CD4-positive, alpha-beta T cell (primary cell): ENCODE measurements around the gene PARD3B. TPM values are rescaled to one million over a fixed set of nuclear protein-coding genes. Genes with fewer than 3 reads are reported as not detected.

Source experiments
- ATAC-seq: fragments of 200-7000 bp; cut with Tn5 transposase; one replicate; pipeline ENCODE4 v1.10.0; 2022; ENCODE audit warnings: mild to moderate bottlenecking; ENCODE audit not compliant: poor library complexity
- CTCF ChIA-PET: fragments of 350-600 bp; sonication (Branson Sonifier 250); formaldehyde crosslinking; loops from one replicate; lab custom pipeline; 2021; ENCODE audit warnings: antibody characterized with exemption, inconsistent platforms; lab: Charles Lee
- POLR2A ChIA-PET: fragments of 350-600 bp; sonication (Branson Sonifier 250); formaldehyde crosslinking; loops from one replicate; lab custom pipeline; 2021; ENCODE audit warnings: antibody characterized with exemption, inconsistent platforms; lab: Charles Lee
- DNase-seq, 14 experiments: peaks; one replicate each; pipeline ENCODE4 v3.0.0-alpha.2; 2013 to 2020; ENCODE audit warnings: mixed read lengths in 2 of 14
- H3K27ac ChIP-seq, 2 donors: one replicate each; pipeline versions ENCODE4 v1.5.1 to v1.7.0; 2013; ENCODE audit warnings: low read length in 2 of 2, low read depth in 1 of 2, mild to moderate bottlenecking in 1 of 2
- H3K27me3 ChIP-seq, 2 experiments: 1 replicate in 1 of 2; 2 replicates in 1 of 2; pipeline versions ENCODE4 v1.6.1 to v1.7.0; 2013; ENCODE audit warnings: low read length in 2 of 2, control low read depth in 1 of 2, mild to moderate bottlenecking in 1 of 2, moderate library complexity in 1 of 2; ENCODE audit not compliant: insufficient read depth in 2 of 2, control insufficient read depth in 1 of 2
- H3K36me3 ChIP-seq: one replicate; pipeline ENCODE4 v1.6.1; 2013; ENCODE audit warnings: low read length, control low read depth; ENCODE audit not compliant: insufficient read depth
- H3K4me1 ChIP-seq: one replicate; pipeline ENCODE4 v1.6.1; 2013; ENCODE audit warnings: low read length, control low read depth; ENCODE audit not compliant: insufficient read depth
- H3K4me3 ChIP-seq: one replicate; pipeline ENCODE4 v1.5.1; 2013; ENCODE audit warnings: mild to moderate bottlenecking, low read length, moderate library complexity
- H3K9me3 ChIP-seq, 2 experiments: 1 replicate in 1 of 2; 2 replicates in 1 of 2; pipeline versions ENCODE4 v1.6.1 to v1.7.0; 2013; ENCODE audit warnings: low read length in 2 of 2, mild to moderate bottlenecking in 2 of 2, control low read depth in 1 of 2, moderate library complexity in 1 of 2; ENCODE audit not compliant: control insufficient read depth in 1 of 2, insufficient read depth in 1 of 2
- H3K27ac Mint-ChIP-seq: one replicate; pipeline ENCODE4 v1.8.0; 2020; ENCODE audit warnings: mixed read lengths
- H3K27me3 Mint-ChIP-seq: one replicate; pipeline ENCODE4 v1.8.0; 2021; ENCODE audit warnings: mixed read lengths
- H3K36me3 Mint-ChIP-seq: one replicate; pipeline ENCODE4 v1.8.0; 2021; ENCODE audit warnings: low read depth, mixed read lengths
- H3K4me1 Mint-ChIP-seq: one replicate; pipeline ENCODE4 v1.8.0; 2021; ENCODE audit warnings: low read depth, mixed read lengths
- H3K4me3 Mint-ChIP-seq: one replicate; pipeline ENCODE4 v1.8.0; 2020; ENCODE audit warnings: mild to moderate bottlenecking, mixed read lengths
- H3K9me3 Mint-ChIP-seq: one replicate; pipeline ENCODE4 v1.8.0; 2020; ENCODE audit warnings: mixed read lengths
- CTCF ChIP-seq: fragments of 200-600 bp; IDR thresholded peaks from one replicate; pipeline ENCODE4 v1.8.0; 2022; ENCODE audit warnings: antibody characterized with exemption, mild to moderate bottlenecking
- intact Hi-C, 2 experiments: fragments of 100-400 bp; cut with DNase I in 1 of 2; cut with micrococcal nuclease in 1 of 2; formaldehyde crosslinking; loops; one replicate each; pipeline versions ENCODE4 v1.15.1 to v1.9.0; 2023 to 2025; cut with DNase I, micrococcal nuclease
- total RNA-seq, 174 experiments: library from RNA in 2 of 174; stranded (reverse) in 2 of 174; gene quantifications; one replicate each; pipeline ENCODE4 v1.2.3 and lab custom pipeline; 2021 to 2026

PARD3B gene
- total RNA-seq, 2 experiments from 2014 or later, result 0.87 to 1.9 TPM

GRCh38 chr2:205435970-205436369 lies 890.7 kb downstream of the PARD3B start:
- peaks cover 4% of the 10 kb centered on the region for H3K9me3 Mint-ChIP-seq

GRCh38 chr2:205438241-205438640 lies 893.0 kb downstream of the PARD3B start:
- no peak overlapping the region for H3K4me3 Mint-ChIP-seq
- no peak for ATAC-seq
- H3K4me1 ChIP-seq, result no peaks in the 10 kb centered on the region
- no peak overlapping the region for H3K27ac ChIP-seq
- intact Hi-C loops, result no loop called here
- TF ChIP-seq CTCF, result no peak
- H3K9me3 Mint-ChIP-seq, result peaks cover 4% of the 10 kb centered on the region
- no peaks in the 10 kb centered on the region for H3K27me3 Mint-ChIP-seq
- H3K27ac Mint-ChIP-seq, result no peak overlapping the region
- no peaks in the 10 kb centered on the region for H3K36me3 Mint-ChIP-seq
- no peaks in the 10 kb centered on the region for H3K9me3 ChIP-seq
- no peak overlapping the region for H3K4me3 ChIP-seq
- H3K36me3 ChIP-seq, result no peaks in the 10 kb centered on the region
- ChIA-PET POLR2A (no interaction called here), CTCF (no interaction called here)
- no peaks in the 10 kb centered on the region for H3K4me1 Mint-ChIP-seq
- no peaks in the 10 kb centered on the region for H3K27me3 ChIP-seq
- no peak for DNase-seq

More at GRCh38 chr2:205435970-205436369, 890.7 kb downstream of the PARD3B start:
- TF ChIP-seq CTCF, result no peak
- Mint-ChIP-seq H3K27ac (no peak overlapping the region), H3K4me3 (no peak overlapping the region), H3K36me3 (no peaks in the 10 kb centered on the region), H3K27me3 (no peaks in the 10 kb centered on the region), H3K4me1 (no peaks in the 10 kb centered on the region)
- no peak for ATAC-seq
- H3K4me1 ChIP-seq, result no peaks in the 10 kb centered on the region
- H3K27ac ChIP-seq, result no peak overlapping the region
- H3K4me3 ChIP-seq, result no peak overlapping the region
- no peak for DNase-seq
- CTCF ChIA-PET, result no interaction called here
- no peaks in the 10 kb centered on the region for H3K9me3 ChIP-seq
- no peaks in the 10 kb centered on the region for H3K27me3 ChIP-seq
- intact Hi-C loops, result no loop called here
- POLR2A ChIA-PET, result no interaction called here
- H3K36me3 ChIP-seq, result no peaks in the 10 kb centered on the region

- Histone ChIP-seq H3K9me3 (no peaks in the 10 kb centered on the region), H3K27me3 (no peaks in the 10 kb centered on the region), H3K36me3 (no peaks in the 10 kb centered on the region), H3K4me3 (no peak overlapping the region), H3K27ac (no peak overlapping the region), H3K4me1 (no peaks in the 10 kb centered on the region)
- ATAC-seq (no peak), DNase-seq (no peak)
- intact Hi-C loops, result no loop called here
- peaks cover 3% of the 10 kb centered on the region for H3K9me3 Mint-ChIP-seq
- no peaks in the 10 kb centered on the region for H3K36me3 Mint-ChIP-seq
- no peak overlapping the region for H3K27ac Mint-ChIP-seq
- CTCF ChIA-PET, result no interaction called here
- H3K4me1 Mint-ChIP-seq, result no peaks in the 10 kb centered on the region
- H3K4me3 Mint-ChIP-seq, result no peak overlapping the region
- TF ChIP-seq CTCF, result no peak
- POLR2A ChIA-PET, result no interaction called here
- H3K27me3 Mint-ChIP-seq, result no peaks in the 10 kb centered on the region
These were observed 894.3 kb downstream of the PARD3B start for GRCh38 chr2:205439621-205440020.
